Common myeloid progenitor, CD34-positive (primary cell): Measurements from ENCODE around the gene LIPF.

Experiments
- CTCF ChIA-PET: fragments of 350-600 bp; sonication (Branson Sonifier 250); formaldehyde crosslinking; loops from one replicate; lab custom pipeline; 2021; ENCODE audit warnings: antibody characterized with exemption; lab: Charles Lee
- POLR2A ChIA-PET: fragments of 350-600 bp; sonication (Branson Sonifier 250); formaldehyde crosslinking; loops from one replicate; lab custom pipeline; 2021; ENCODE audit warnings: antibody characterized with exemption; lab: Charles Lee
- DNase-seq, 3 donors: peaks; one replicate each; pipeline versions ENCODE4 v3.0.0 to v3.0.0-alpha.2; 2013
- H3K27ac ChIP-seq, 2 experiments: 1 replicate in 1 of 2; 2 replicates in 1 of 2; pipeline ENCODE4 v1.7.0; 2013; ENCODE audit warnings: inconsistent platforms in 2 of 2, low read length in 2 of 2, mild to moderate bottlenecking in 2 of 2, low read depth in 1 of 2, moderate library complexity in 1 of 2; ENCODE audit not compliant: severe bottlenecking in 2 of 2, insufficient read depth in 1 of 2, poor library complexity in 1 of 2
- H3K27me3 ChIP-seq, 5 experiments: replicated peaks in 2 of 5; 1 replicate in 3 of 5; 2 replicates in 2 of 5; pipeline versions ENCODE4 v1.6.1 to v1.7.0; 2013; ENCODE audit warnings: low read length in 4 of 5, mild to moderate bottlenecking in 2 of 5, moderate library complexity in 2 of 5, inconsistent platforms in 1 of 5; ENCODE audit not compliant: insufficient read depth in 5 of 5, control insufficient read depth in 4 of 5
- H3K36me3 ChIP-seq, 4 experiments: 1 replicate in 2 of 4; 2 replicates in 2 of 4; pipeline versions ENCODE4 v1.6.1 to v1.7.0; 2013; ENCODE audit warnings: low read length in 3 of 4, control low read depth in 1 of 4, mild to moderate bottlenecking in 1 of 4; ENCODE audit not compliant: control insufficient read depth in 4 of 4, insufficient read depth in 4 of 4
- H3K4me1 ChIP-seq, 4 experiments: 1 replicate in 3 of 4; 2 replicates in 1 of 4; pipeline versions ENCODE4 v1.6.1 to v1.7.1; 2013; ENCODE audit warnings: low read length in 3 of 4, mild to moderate bottlenecking in 3 of 4, control low read depth in 1 of 4, inconsistent platforms in 1 of 4, moderate library complexity in 1 of 4; ENCODE audit not compliant: control insufficient read depth in 4 of 4, insufficient read depth in 4 of 4; ENCODE audit errors: control extremely low read depth in 1 of 4
- H3K4me3 ChIP-seq, 7 experiments: 1 replicate in 4 of 7; 2 replicates in 3 of 7; pipeline versions ENCODE4 v1.5.1 to v1.7.0; 2013; ENCODE audit warnings: mild to moderate bottlenecking in 7 of 7, low read length in 6 of 7, moderate library complexity in 6 of 7, inconsistent platforms in 2 of 7, low read depth in 2 of 7, control low read depth in 1 of 7; ENCODE audit not compliant: insufficient read depth in 4 of 7, control insufficient read depth in 1 of 7; ENCODE audit errors: extremely low read depth in 1 of 7
- H3K9me3 ChIP-seq, 5 experiments: 1 replicate in 4 of 5; 2 replicates in 1 of 5; pipeline versions ENCODE4 v1.6.1 to v1.7.1; 2013; ENCODE audit warnings: low read length in 4 of 5, mild to moderate bottlenecking in 2 of 5, inconsistent platforms in 1 of 5, low read depth in 1 of 5, moderate library complexity in 1 of 5; ENCODE audit not compliant: control insufficient read depth in 4 of 5, insufficient read depth in 2 of 5; ENCODE audit errors: control extremely low read depth in 1 of 5
- WGBS: methylation state at CpG from one replicate; pipeline ENCODE4 v1.1.5; 2013; ENCODE audit not compliant: insufficient coverage; 5-methylcytosine and 5-hydroxymethylcytosine counted together

Gene LIPF

DNA sequence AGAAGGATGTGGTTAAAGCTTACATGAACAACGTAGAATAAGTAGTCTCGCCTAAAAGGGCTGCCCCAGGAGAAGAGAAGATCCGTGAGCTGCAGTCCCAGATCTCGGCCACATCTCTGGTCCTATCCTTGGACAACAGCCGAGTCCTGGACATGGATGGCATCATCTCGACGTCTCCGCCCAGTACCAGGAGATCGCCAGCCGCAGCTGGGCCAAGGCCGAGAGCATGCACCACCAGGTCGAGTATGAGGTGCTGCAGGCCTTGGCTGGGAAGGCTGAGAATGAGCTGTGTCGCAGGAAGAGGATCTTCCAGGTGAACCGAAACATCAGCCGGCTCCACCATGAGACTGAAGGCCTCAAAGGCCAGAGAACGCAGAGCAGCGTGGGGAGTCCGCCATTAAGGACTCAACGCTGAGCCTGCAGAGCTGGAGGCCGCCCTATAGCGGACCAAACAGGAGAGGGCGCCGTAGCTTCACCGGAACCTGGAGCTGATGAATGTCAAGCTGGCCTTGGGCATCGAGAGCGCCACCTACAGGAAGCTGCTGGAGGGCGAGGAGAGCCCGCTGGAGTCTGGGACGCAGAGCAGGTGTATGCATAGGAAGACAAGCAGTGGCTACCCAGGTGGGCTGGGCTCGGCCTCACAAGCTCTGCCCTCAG, 64.0 kb downstream of the LIPF start:
- no peaks in the 10 kb centered on the region for H3K27me3 ChIP-seq
- WGBS, result 93% methylated on average over 30 of the region's 30 CpGs
- peak in 2 of 3 donors; percentile 29 to 37 for DNase-seq
- ChIA-PET CTCF (interaction anchor here (0.6 to 2.7 kb wide), 9 partner anchors 10 to 205 kb away, joined by 3 to 10 read pairs (median 3); partner anchors contain the start of gene LIPK), POLR2A (no interaction called here)
- H3K36me3 ChIP-seq, result no peaks in the 10 kb centered on the region
- H3K4me3 ChIP-seq, result no peak overlapping the region
- no peaks in the 10 kb centered on the region for H3K9me3 ChIP-seq
- no peak overlapping the region for H3K27ac ChIP-seq
- peaks cover 4 to 33% (median 19%) of the 10 kb centered on the region in 4 experiments for H3K4me1 ChIP-seq
